Measurements from ENCODE around the gene ZNF784. TPM values are rescaled to one million over a fixed set of nuclear protein-coding genes. Genes with fewer than 3 reads are reported as not detected.

The ZNF784 gene
- total and polyA plus RNA-seq, 9 of the 15 experiments (the other 6 are each of a cell fraction or from before 2014, with no cell fraction given), result 0.14 to 6.1 (median 2.1) TPM

DNA sequence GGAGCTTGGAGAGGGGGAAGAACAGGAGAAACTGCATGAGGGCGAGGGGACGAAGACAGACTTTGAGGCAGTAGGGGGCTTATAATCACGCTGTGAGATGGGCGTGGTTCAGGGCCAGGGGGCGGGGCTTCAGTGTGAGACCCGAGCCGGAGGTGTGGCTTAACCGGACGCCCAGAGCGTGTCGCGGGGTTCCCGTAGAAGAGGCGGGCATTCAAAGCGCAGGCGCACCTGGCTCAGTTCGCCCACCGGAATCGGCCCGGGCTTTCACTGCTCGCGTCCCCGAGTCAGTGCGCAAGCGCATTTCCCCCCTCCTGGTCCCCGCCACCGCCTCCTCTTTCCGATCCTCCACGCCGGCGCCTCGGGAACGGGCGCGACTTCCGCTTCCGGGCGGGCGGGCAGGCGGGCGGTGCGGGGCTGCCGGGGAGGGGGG, 19.1 kb downstream of the ZNF784 start (continued):
- TF ChIP-seq SMAD1 (IDR thresholded peaks at IDR 0.05; ENCODE audit: low read depth, low read length, partially characterized antibody) (no peak), RBFOX2 (IDR thresholded peaks at IDR 0.05; ENCODE audit: low read depth, low read length) (peak; percentile 63), SP2 (IDR thresholded peaks at IDR 0.05; ENCODE audit: extremely low read depth, low read depth, low read length, poor library complexity, severe bottlenecking) (no peak), MTA3 (IDR thresholded peaks at IDR 0.05; ENCODE audit: borderline replicate concordance) (no peak), MAZ (CRISPR knock-in tag; conservative IDR thresholded peaks at IDR 0.05 in 1 of 2, IDR thresholded peaks at IDR 0.05 in 1 of 2) (peak in 1 of 2 experiments; percentile 58; a peak in 3 of 4 replicates), PYGO2 (tag; IDR thresholded peaks at IDR 0.05) (no peak), MYC (IDR thresholded peaks at IDR 0.05; ENCODE audit: low read depth, low read length) (peak; percentile 10), MYC (CRISPR knock-in tag; IDR thresholded peaks at IDR 0.05; ENCODE audit: borderline replicate concordance, low read depth) (no peak), ARHGAP35 (IDR thresholded peaks at IDR 0.05; ENCODE audit: partially characterized antibody) (no peak), HMG20B (CRISPR knock-in tag; IDR thresholded peaks at IDR 0.05) (no peak), ZNF780A (CRISPR knock-in tag; IDR thresholded peaks at IDR 0.05) (no peak), L3MBTL2 (IDR thresholded peaks at IDR 0.05) (peak; percentile 76), TRIM24 (IDR thresholded peaks at IDR 0.05) (no peak), ZNF217 (CRISPR knock-in tag; IDR thresholded peaks at IDR 0.05) (no peak), NRF1 (conservative IDR thresholded peaks at IDR 0.05 in 1 of 2, IDR thresholded peaks at IDR 0.05 in 1 of 2) (peak; percentile 97), CXXC5 (CRISPR knock-in tag; IDR thresholded peaks at IDR 0.05) (peak; percentile 73), HNRNPLL (IDR thresholded peaks at IDR 0.05; ENCODE audit: low read depth, low read length, poor library complexity, severe bottlenecking) (peak; percentile 58), GABPB1 (CRISPR knock-in tag; IDR thresholded peaks at IDR 0.05) (peak; percentile 87), SMAD4 (CRISPR knock-in tag; conservative IDR thresholded peaks at IDR 0.05) (no peak), POU5F1 (IDR thresholded peaks at IDR 0.05; ENCODE audit: borderline replicate concordance, low read depth, low read length, partially characterized antibody) (peak; percentile 27), GTF2E2 (tag; IDR thresholded peaks at IDR 0.05) (no peak; the same call in 1 of the 2 replicates), ATF7 (IDR thresholded peaks at IDR 0.05) (no peak)
- TF ChIP-seq, protein P1, sequence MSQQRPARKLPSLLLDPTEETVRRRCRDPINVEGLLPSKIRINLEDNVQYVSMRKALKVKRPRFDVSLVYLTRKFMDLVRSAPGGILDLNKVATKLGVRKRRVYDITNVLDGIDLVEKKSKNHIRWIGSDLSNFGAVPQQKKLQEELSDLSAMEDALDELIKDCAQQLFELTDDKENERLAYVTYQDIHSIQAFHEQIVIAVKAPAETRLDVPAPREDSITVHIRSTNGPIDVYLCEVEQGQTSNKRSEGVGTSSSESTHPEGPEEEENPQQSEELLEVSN (IDR thresholded peaks at IDR 0.05; ENCODE audit: borderline replicate concordance in 1 of 2, extremely low read depth in 1 of 2, insufficient read depth in 1 of 2, insufficient read length in 1 of 2, low read depth in 1 of 2, low read length in 1 of 2, poor library complexity in 1 of 2, severe bottlenecking in 1 of 2), result peak; percentile 28 to 69
- TF ChIP-seq, protein P2, sequence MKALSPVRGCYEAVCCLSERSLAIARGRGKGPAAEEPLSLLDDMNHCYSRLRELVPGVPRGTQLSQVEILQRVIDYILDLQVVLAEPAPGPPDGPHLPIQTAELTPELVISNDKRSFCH (CRISPR knock-in tag; IDR thresholded peaks at IDR 0.05), result no peak
- TF ChIP-seq, protein P2 (tag; IDR thresholded peaks at IDR 0.05), result no peak
- TF ChIP-seq, protein P3, sequence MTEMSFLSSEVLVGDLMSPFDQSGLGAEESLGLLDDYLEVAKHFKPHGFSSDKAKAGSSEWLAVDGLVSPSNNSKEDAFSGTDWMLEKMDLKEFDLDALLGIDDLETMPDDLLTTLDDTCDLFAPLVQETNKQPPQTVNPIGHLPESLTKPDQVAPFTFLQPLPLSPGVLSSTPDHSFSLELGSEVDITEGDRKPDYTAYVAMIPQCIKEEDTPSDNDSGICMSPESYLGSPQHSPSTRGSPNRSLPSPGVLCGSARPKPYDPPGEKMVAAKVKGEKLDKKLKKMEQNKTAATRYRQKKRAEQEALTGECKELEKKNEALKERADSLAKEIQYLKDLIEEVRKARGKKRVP (CRISPR knock-in tag; IDR thresholded peaks at IDR 0.05), result no peak
- TF ChIP-seq, protein P4, sequence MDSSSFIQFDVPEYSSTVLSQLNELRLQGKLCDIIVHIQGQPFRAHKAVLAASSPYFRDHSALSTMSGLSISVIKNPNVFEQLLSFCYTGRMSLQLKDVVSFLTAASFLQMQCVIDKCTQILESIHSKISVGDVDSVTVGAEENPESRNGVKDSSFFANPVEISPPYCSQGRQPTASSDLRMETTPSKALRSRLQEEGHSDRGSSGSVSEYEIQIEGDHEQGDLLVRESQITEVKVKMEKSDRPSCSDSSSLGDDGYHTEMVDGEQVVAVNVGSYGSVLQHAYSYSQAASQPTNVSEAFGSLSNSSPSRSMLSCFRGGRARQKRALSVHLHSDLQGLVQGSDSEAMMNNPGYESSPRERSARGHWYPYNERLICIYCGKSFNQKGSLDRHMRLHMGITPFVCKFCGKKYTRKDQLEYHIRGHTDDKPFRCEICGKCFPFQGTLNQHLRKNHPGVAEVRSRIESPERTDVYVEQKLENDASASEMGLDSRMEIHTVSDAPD (CRISPR knock-in tag; IDR thresholded peaks at IDR 0.05), result no peak

All from K562 (cell line).